SK-MEL-5 (cell line): ENCODE results near the gene DNAJC1. TPM values are rescaled to one million over a fixed set of nuclear protein-coding genes. Genes with fewer than 3 reads are reported as not detected.

Experiments used
- DNase-seq: peaks from one replicate; pipeline ENCODE4 v3.0.0-alpha.2; 2016; ENCODE audit warnings: low read depth, low spot score
- in situ Hi-C: cut with HindIII; loops from 2 replicates; pipeline ENCODE4 v1.10.0; 2016; ENCODE audit warnings: low sequenced_read_pairs, high pct_unique_total_duplicates, low pct_unique_long_range_greater_than_20kb
- total RNA-seq: library from RNA; depleted of rRNA; stranded (reverse); fragments of >200 nt; shearing (Covaris generic); gene quantifications from 2 replicates; pipeline ENCODE4 v1.2.3, GENCODE V29; 2014

The DNAJC1 gene
- total RNA-seq, 1 experiment from 2014 or later = 26.6 TPM

- DNase-seq = no peak
- in situ Hi-C loops = no loop called here
Measured at GRCh38 chr10:21975378-21975990, 28.0 kb downstream of the DNAJC1 start.

DNA sequence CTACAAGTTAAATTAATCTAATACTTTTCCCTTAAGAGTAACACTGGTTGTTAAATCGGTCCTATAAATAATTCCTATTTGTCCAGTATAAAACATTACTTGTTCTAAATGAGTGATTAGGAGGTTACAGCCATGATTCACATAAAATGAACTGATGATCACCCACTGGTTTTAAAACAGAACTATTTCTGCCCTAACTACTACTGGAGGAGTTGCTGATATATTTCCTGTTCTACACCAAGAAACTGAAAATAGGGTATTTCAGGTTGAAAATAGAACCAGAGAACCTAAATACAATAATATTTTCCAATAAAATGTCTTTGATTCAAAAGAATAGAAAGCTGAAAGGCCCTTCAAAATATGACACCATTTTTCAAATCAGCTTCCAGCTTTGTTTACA lies 30.9 kb downstream of the DNAJC1 start:
- in situ Hi-C loops = no loop called here
- DNase-seq = no peak

GRCh38 chr10:21969326-21970287 lies 33.9 kb downstream of the DNAJC1 start:
- in situ Hi-C loops = no loop called here
- DNase-seq = no peak

- no peak for DNase-seq
- in situ Hi-C loops = no loop called here
Measured at GRCh38 chr10:21964983-21965665, 38.4 kb downstream of the DNAJC1 start.

GRCh38 chr10:21962358-21962757 lies 41.2 kb downstream of the DNAJC1 start:
- in situ Hi-C loops = no loop called here
- DNase-seq = no peak

DNA sequence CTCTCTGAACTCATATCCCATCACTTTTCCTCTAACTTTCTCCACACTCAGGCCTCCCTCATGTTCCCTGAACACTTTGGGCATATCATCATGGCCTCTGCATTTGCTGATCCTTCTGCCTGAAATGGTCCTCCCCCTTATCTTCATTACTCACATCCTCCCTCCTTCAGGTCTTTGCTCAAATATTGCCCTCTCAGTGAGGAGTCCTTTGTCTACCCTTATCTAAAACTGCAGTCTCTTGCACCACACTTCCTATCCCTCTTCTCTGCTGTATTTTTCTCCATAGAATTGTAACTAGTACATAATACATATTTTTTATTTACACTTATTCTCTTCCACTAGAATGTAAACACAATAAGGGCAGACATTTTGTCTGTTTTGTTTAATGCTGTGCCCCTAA lies 41.7 kb downstream of the DNAJC1 start:
- in situ Hi-C loops = no loop called here
- DNase-seq = no peak

DNA sequence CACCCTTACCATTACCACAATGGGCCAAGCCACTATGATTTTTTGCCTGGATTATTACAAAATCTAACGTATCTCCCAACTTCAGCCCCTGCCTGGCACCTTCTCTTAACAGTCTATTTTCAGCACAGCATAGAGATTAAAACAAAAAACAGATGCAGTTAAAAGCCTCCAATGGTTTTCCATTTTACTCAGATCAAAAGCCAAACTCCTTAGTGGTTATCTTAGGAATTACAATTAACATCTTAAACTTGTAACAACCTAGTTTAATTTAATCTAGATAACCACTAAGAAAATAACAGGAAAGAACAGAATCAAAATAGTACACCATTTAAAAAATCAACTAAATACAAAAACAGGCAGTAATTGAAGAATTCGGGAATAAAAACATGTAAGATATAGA lies 43.5 kb downstream of the DNAJC1 start:
- DNase-seq = no peak
- in situ Hi-C loops = no loop called here

- in situ Hi-C loops = no loop called here
- DNase-seq = no peak
Measured at GRCh38 chr10:21954690-21955089, 48.8 kb downstream of the DNAJC1 start.

- in situ Hi-C loops = no loop called here
- no peak for DNase-seq
Measured at GRCh38 chr10:21954132-21954531, 49.4 kb downstream of the DNAJC1 start.

DNA sequence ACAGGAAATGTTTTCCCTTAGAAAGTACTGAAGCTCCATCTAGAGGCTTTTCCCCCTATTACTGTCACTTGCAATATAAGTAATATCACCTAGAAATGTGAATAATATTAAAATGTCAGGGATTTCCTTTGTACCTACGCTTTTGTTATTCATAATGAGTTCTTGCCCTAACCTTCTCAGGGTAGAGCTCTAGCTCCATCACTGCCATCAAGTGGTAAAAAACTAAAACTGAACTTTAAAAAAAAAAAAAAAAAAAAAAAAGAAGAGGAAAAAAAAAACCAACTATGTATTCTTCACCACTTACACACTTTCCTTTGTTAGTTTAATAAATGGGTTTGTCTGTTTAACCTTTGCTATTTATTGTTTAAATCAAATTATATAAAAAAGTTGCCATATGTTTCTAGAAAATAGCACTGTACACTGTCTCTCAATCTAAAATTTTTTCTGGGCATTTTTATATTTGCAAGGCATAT lies 49.9 kb downstream of the DNAJC1 start:
- in situ Hi-C loops = no loop called here
- peak; percentile 50 for DNase-seq

DNA sequence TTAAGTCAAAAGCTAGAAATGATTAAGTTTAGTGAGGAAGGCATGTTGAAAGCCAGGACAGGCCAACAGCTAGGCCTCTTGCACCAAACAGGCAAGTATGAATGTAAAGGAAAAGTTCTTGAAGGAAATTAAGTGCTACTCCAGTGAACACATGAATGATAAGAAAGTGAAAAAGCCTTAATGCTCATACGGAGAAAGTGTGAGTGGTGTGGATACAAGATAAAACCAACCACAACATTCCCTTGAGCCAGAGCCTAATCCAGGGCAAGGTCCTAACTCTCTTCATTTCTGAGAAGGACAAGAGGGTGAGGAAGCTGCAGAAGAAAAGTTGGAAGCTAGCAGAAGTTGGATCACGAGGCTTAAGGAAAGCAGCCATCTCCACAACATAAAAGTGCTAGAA lies 53.0 kb downstream of the DNAJC1 start:
- in situ Hi-C loops = no loop called here
- no peak for DNase-seq

DNA sequence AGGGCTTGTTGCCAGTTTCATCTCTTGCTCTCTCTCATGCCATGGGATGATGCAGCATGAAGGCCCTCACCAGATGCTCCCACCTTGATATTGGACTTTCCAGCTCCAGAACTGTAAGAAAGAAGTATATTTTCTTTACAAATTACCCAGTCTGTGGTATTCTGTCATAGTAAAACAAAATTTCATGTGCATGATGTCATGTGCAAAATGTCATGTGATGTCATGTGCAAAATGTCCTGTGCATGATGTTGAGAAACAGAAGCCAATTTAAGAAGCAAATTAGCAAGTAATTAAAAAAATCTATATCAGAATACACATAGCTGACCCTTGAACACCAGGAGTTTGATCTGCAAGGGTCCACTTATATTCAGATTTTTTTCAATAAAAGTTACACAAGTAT lies 56.6 kb downstream of the DNAJC1 start:
- in situ Hi-C loops = no loop called here
- DNase-seq = no peak

DNA sequence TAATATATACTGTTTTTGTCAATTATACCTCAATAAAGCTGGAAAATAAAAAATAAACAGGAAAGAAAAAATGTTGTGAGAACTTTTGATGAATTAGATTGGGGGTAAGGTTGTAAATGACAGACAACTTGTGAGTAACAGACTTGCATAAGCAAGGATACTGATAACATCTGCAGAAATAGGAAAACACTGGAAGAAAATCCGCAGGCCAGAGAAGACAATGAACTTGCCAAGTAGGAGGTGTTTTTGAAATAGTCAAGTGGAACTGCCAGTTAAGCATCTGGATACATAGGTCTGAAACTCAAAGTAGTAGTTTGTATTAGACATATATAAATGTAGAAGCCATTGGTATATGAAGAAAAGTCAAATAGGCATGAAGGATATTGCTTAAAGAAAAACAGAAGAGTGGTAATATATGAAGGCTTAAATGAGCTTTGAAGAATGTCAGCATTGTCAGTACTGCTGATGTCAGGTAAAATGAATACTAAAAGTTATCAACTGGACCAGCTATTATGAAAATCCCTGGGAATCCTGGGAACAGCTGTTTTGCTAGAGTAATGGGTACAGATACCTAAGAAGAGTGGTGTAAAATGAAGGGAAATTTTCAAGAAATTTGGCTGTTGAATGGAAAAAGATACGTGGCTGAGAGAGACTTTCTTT lies 58.7 kb downstream of the DNAJC1 start:
- no peak for DNase-seq

DNA sequence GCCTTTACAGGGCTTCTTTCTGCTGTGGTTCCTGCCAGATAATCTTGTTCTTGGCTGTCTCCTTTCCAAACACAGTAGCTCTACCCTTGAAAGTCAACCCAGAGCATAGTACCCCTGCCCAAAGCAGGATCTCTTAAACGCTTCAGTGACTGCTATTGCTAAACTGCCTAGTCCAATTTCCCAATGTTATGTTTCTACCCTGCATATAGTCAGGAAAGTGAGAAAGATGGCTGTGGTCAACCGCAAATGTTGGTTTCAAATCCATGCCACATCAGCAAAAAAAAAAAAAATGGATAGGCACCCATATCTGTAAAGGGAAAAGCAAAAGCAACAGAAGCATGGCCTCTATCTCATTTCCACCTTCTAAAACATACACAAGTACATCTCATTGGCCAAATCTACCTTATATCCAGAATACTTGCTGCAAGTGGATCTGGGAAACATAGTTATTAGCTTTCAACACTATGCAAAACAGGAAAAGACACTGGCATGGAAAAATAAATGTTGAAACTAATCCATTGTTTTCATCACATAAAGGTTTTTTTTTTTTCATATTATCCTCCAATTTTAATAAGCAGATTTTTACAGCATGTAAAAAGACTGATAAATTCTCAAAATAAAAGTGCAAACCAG lies 59.8 kb downstream of the DNAJC1 start:
- in situ Hi-C loops = no loop called here
- DNase-seq = no peak

More for the DNA sequence above, 58.7 kb downstream of the DNAJC1 start:
- in situ Hi-C loops = no loop called here

DNA sequence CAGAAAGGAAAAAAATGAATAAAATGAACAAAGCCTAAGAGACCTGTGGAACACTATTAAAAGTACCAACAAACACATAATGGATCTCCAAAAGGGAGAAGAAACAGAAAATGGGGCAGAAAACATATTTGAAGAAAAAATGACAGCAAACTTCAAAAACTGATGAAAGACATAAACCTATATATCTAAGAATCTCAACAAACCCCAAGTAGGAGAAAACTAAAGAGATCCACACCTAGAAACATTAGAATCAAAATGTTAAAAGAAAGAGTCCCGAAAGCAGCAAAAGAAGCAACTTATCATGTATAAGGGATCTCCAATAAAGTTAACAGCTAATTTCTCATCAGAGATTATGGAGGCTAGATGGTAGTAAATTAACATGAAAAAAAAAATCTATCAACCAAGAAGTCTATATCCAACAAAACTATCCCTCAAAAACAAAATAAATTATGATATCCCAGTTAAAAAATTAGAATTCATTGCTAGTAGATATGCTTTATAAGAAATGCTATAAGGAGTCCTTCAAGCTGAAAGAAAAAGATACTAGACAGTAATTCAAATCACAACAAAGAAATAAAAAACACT lies 68.0 kb downstream of the DNAJC1 start:
- DNase-seq = no peak
- in situ Hi-C loops = no loop called here

DNA sequence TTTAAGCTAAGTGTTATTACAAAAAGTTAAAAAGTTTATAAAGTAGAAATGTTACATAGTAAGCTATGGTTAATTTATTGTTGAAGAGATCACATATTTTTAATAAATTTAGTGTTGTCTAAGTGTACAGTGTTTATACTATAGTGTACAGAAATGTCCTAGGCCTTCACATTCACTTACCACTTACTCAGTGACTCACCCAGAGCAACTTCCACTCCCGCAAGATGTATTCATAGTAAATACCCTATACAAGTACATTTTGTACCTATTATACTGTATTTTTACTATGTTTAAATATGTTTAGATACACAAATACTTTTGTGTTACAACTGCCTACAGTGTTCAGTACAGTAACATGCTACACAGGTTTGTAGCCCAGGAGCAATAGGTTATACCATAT lies 69.2 kb downstream of the DNAJC1 start:
- DNase-seq = no peak
- in situ Hi-C loops = no loop called here

- in situ Hi-C loops = no loop called here
- DNase-seq = peak; percentile 92
Measured at GRCh38 chr10:21929070-21929469, 74.5 kb downstream of the DNAJC1 start.
